ENCODE measurements around the gene ATF7.

Gene ATF7

DNA sequence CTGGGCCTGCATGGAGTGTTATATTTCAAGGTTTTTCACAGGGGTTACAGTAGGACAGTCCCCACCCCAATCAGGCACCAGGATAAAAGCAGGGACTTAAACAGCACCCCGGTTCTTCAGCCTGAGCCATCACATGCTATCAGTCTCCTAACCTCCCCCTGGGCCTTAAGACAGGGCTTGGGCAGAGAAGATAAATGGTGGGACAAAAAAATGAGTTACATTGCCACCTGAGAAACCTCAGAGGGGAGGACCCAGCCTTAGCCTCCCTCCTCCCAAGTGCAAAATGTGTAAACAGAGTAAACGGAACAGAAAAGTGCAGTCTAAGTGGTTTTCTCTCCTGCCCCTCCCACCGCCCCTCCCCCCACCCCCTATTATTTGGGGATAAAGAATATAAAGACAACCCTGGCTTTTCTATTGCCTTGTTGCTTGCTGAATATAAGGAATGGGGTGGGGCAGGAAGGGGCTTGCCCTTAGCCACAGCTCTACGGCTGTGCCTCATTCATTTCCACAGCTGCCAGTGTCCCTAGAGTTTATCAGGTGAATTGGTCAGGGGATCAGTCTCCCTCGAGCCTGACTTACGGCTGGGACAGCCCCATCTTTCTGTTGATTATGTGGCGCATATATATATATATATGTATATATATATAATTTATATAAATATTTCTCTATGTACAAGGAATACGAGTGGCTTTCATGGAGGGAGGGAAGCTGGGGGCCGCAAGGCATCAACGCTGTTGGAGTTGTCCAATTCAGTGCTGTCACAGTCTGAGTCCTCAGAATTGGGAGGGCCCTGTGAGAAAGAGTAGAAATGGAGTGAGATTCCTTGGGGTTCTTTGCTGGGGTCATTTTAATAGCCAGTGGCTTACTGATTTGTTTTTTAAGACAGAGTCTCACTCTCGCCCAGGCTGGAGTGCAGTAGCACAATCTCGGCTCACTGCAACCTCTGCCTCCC lies 145.4 kb downstream of the ATF7 start:
- FAIRE-seq, result no peak

DNA sequence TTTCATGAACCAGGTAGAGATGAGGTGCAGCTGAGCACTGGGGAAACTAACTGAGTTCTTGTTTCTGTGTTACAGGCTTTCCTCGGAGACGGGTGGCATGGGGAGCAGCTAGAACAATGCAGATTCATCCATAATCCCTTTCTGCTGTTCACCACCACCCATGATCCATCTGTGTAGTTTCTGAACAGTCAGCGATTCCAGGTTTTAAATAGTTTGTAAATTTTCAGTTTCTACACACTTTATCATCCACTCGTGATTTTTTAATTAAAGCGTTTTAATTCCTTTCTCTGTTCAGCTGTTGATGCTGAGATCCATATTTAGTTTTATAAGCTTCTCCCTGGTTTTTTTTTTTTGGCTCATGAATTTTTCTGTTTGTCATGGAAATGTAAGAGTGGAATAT lies 146.9 kb downstream of the ATF7 start:
- peak; percentile 33 for FAIRE-seq

DNA sequence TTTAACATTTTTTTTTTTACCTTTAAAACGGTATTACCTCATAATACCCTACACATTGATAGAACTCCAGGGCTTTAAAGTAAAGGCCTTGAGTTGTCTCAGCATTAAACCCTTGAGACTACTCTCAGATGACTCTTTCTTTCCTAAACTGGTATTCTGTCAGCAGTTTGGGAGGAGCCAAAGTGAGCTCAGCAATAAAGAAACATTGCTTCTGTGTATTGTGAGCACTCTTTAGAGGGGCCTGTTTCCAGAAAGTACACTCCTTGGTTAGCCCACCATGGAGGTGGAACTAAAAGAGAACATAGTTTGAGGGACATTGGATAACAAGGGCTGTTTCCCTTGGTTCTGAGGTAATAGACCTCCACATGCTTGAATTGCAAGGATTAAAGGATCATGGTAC lies 147.3 kb downstream of the ATF7 start:
- FAIRE-seq, result peak; percentile 76

DNA sequence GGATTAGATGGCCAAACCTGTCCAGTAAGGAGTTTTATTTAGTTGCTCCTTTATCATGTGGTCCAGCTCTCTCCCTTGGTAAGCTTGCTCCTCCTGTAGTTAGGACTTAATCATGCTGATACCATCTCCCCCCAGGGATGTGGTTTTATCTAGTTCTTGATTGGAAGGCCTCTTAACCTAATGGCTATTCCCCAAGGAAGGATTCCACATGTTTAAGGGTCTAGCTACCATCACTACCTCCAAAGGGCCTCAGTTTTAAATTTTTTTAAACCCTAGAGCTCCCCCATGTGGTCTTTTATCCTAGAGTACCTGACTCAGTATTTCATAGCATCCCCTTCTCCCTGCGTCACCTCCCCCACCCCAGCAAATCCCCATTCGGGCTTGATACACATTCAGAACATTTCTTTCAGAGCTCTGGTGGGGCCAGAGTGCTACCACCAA lies 149.4 kb downstream of the ATF7 start:
- peak; percentile 36 for FAIRE-seq

DNA sequence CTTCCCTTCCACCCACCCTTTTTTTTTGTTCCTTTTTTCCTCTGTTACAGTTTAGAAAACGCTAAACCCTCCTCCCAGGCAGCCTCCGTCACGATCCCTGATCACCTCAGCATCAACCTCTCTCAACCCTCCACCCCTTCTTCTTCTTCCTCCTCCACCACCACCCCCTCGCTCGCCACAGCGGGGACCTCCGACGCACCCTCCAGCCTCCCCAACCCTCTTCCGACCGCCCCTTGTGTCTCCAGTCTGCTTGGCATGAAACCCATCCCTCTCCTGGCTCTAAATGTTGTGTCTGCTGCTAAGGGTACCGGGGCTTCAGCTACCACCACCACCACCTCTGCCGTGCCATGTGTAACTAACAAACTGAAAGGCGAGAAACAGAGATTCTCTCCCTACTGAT lies 151.4 kb downstream of the ATF7 start:
- FAIRE-seq, result no peak

DNA sequence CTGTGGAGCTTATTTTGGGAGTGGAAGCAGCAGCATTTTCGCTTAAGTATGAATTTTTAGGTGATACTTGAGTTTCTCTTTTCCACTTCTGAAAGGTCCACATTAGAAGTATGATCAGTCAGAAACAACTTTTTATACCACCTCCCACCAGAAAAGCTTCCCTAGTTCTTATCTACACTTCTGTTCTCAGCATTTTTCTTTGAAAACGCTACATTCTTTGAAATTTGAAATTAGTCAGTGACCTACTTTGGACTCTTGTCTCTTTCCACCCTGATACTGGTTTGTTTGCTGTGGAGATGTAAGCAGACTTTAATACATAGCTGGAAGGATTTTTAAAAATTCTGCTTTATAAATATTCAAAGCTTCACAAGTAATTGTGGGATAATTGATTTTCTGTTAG lies 152.1 kb downstream of the ATF7 start:
- no peak for FAIRE-seq

DNA sequence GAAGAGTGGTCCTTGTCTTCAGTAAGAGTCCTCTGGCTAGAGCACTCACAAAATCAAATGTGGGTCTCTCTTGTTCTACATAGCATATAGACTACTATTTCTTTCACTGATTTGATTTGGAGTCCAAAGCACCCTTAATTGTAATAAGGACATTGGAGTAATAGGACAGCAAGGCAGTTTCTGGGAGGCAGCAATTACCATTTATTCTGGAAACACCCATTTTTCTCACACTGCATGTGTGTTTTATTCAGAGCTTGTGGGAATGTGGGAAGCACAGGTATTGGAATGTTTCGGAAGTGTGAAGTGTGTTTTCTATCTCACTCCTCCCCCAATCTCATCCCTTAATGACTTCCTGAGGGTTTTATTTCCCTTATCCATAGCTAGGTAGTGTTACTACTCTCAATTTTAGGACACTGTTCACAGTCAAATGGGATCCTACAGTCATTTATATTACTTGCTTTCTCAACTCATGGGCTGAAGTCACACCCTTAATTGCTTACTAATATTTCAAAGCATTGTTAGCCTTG lies 154.1 kb downstream of the ATF7 start:
- FAIRE-seq, result no peak

DNA sequence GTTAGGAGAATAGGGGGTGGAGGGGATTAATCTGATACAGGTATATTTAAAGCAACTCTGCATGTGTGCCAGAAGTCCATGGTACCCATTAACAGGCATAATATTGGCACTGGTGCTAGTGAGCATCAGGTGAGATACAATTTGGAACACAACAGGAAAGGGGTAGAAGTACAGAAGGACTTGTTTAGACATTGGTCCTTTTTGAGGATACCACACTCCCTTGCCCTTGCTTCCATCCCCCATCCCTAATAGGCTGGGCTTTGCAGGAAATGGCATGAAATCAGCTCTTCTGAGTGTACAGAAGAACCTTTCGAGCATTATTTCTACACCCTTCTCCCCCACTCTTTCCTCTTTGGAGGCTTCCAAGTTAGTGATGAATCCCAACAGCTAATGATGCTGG lies 157.9 kb downstream of the ATF7 start:
- FAIRE-seq, result no peak

DNA sequence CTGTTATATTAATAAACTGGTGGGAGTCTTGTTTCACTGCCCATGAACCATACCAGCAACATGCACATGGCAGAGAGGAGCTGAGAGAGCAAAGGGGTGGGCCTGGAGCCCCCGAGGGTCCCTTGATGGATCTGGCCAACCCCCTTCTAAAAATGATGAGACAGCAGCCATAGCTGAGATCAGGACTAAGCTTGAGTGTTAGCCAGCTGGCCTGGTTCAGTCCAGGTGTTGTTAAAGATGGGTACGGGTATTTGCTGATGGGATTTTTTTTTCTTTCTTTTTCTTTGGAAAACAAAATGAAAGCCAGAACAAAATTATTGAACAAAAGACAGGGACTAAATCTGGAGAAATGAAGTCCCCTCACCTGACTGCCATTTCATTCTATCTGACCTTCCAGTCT lies 158.3 kb downstream of the ATF7 start:
- no peak for FAIRE-seq

DNA sequence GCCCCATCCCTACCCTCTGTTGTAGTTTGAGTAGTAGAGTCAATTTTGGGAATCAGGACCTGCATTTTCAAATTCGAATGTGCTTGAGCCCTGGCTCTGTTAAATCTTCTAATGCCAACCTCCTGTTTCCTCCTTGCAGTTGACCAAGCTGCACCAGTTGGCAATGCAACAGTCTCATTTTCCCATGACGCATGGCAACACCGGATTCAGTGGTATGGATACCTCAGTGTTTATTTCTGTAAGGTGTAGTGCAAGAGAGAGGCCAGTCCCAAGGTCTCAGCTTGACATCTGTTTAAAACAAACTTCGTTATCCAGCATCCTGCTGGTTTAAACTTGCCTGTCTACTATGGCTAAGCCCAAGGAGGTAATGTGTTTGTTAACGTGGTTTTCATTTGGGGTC lies 159.1 kb downstream of the ATF7 start:
- no peak for FAIRE-seq

DNA sequence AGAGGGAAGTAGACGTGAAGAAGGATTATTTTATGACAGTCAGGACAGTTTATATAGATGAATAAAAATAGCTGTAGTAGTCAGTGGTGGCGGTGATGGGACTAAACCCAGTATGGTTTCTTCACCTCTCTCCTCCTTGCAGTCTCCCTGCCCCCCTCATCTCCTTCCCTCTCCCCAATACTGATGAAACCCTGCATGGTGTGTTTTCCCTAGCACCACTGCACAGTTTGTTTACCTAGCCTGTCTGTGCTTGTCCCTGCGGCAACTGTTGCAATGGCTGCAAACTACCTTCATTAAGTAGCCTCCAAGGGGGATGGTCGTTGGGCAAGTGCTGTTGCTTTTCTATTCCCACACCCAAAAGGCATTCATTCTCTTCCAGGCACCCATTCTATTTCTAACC lies 159.5 kb downstream of the ATF7 start:
- FAIRE-seq, result no peak

DNA sequence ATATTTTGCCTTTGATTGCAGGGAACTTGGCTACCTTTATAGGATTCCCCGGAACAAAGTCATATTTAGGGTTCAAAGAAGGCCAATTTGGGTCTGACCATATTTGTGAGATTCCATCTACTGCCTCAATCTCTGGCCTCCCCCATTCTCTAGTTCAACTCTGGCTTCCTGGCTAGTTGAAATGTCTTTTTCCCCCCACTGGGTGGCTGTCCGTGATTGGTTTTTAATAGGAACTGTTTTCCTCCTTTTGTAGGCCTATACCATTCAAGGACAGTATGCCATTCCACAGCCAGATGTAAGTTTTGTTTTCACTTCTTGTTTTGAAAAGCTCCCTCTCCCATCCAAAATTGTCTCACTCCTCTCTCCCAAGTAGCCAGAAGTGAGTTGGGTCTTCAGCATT lies 160.5 kb downstream of the ATF7 start:
- FAIRE-seq, result no peak

DNA sequence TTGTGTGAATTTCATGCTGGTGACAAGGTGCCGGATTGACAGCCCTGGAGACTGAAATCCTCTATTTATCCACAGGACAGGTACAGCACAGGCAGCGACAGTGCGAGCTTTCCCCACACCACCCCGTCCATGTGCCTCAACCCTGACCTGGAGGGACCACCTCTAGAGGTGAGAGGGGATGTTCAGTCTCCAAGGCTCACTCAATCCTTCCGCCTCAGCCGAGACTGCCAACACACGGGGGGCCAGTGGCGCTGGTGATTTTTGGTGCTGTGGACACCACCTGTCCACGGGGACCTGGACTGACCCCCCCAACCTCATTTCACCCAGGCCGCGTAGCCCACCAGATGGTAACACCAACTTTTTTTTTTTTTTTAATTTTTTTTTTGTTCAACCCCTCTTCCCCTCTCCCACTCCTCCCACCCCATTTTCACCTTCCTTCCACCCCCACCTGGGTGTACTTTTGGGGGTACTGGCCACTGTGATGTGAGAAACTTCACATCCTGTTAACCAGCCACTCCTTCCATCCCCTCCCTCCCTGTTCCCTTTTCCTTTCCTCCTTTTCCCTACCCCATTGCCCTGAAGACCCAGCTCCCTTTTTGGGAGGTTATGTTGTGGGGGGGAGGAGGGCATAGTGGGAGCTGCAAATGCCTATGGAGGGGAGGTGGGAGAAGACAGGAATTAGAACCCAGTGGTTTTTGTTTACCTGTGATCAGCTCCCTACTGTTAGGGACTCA lies 161.3 kb downstream of the ATF7 start:
- no peak for FAIRE-seq

DNA sequence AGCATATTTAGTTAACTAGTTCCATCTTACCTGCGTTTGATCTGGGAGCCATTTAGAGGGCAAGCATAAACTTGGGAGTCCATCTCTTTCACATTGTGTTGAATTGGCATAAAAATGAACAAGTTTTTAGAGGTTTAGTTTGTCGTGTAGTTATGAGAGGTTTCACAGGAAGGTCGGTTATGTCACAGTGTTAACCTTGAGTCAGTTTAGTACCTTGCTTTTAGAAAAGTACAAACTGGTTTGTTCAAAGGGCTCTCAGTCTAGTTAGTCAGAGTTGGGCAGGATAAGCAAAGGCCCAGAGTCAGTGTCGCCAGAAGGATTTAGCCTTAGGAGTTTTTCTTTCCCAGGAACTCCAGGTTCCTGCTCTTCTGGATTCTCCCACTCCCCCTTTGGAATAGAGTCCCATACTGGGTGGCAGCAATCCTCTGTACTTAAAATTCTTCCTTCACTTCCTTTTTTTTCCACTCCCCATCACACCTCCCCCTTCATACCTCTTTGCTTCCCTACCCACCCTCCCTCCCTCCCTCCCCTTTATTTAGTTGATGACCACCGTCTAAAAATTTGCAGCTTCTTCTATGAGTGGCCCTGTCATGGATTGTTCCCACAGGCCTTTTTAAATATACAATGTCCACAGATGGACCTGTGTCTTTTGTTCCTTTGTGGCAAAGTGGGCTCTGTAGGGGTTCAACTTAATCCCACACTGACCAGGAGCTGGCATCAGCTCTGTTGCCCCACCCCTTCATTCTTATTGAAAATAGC lies 162.2 kb downstream of the ATF7 start:
- FAIRE-seq, result no peak

DNA sequence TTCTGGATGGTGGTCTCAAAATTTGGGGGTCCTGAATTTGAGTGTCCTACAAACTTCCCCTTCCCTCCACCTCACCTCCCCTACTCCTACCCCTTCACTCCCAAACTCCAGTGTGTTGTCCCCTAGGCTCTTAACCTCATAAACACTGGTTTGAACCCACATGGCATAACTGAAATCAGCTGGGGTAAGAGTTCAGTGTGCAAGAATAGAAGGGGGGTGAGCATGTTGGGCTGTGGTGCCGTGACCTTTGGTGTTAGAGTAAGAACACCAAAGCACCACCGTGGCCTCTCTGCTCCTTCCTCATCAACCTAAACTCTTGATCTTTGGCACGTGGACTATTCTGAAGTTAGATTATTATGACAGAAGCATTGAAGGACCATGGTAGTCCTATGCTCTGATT lies 163.2 kb downstream of the ATF7 start:
- FAIRE-seq, result no peak

DNA sequence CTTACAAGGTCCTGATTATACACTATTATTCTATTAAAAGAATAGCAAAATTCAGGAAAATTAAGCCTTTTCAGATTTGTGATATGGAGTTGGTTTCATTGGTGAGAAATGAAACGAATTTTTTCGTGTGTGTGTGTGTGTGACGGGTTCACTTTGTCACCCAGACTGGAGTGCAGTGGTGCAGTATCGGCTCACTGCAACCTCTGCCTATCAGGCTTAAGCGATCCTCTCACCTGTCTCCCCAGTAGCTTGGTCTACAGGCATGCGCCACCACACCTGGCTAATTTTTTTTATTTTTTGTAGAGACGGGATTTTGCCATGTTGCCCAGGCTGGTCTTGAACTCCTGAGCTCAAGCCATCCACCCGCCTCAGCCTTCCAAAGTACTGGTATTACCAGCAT lies 164.6 kb downstream of the ATF7 start:
- no peak for FAIRE-seq

DNA sequence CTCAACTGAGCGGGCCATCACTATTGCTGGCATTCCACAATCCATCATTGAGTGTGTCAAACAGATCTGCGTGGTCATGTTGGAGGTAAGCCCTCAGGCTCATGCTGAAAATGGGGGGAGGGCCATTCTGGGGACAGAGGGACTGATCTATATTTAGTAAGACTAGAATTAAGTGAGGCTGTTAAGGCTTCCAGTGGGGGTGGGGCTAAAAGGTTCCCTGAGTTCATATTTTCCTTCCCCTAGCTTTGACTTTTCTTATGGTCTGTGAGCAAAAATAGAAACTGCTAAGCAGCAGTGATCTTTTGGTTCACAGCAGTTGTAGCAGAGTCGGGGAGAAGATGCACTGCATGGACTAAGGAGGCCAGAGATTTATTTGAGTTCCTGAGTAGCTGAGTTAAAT lies 165.1 kb downstream of the ATF7 start:
- no peak for FAIRE-seq

DNA sequence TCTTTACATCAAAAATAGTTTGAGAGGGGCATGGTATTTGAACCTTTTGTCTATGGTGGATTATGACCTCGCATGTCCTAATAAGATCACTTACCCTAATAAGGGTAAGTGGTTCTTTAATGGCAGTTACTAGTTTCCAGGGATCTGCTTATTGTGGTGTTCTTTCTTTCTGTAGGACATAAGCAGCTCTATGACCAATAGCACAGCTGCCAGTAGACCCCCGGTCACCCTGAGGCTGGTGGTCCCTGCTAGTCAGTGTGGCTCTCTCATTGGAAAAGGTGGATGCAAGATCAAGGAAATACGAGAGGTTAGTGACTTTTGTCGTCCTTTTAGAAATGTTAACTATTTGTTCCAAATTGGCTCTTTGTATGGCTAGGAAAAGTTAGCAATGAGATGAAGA lies 167.1 kb downstream of the ATF7 start:
- no peak for FAIRE-seq

Measured in G401.6 (cell line).